ENCODE data around the gene IMPG1.

The IMPG1 gene

GRCh38 chr6:76072562-76072961 is at the start of gene IMPG1:
IMPG1 (minus strand) TSS chr6:76072662; CDS start chr6:76072488, 174 bp downstream.
- DNase-seq: no peak

- DNase-seq: no peak
Observed at GRCh38 chr6:76120302-76120701, 47.8 kb upstream of the IMPG1 start.

- DNase-seq: no peak
Observed at GRCh38 chr6:76073281-76073680, 819 bp upstream of the IMPG1 start.

GRCh38 chr6:76057469-76057868 is 15.0 kb downstream of the IMPG1 start:
- no peak for DNase-seq

- DNase-seq: no peak
Observed at GRCh38 chr6:76052314-76052713, 20.1 kb downstream of the IMPG1 start.

GRCh38 chr6:76043690-76044089 is 28.8 kb downstream of the IMPG1 start:
- DNase-seq: no peak

- no peak for DNase-seq
Observed at GRCh38 chr6:76035713-76036112, 36.7 kb downstream of the IMPG1 start.

GRCh38 chr6:76026101-76026500 is 46.4 kb downstream of the IMPG1 start:
- no peak for DNase-seq

- no peak for DNase-seq
Observed at GRCh38 chr6:76014626-76015530, 57.6 kb downstream of the IMPG1 start.

GRCh38 chr6:76004202-76004601 is 68.3 kb downstream of the IMPG1 start:
- no peak for DNase-seq

GRCh38 chr6:76003686-76004085 is 68.8 kb downstream of the IMPG1 start:
- DNase-seq: no peak

- no peak for DNase-seq
Observed at GRCh38 chr6:76003113-76003512, 69.3 kb downstream of the IMPG1 start.

GRCh38 chr6:76000629-76001028 is 71.8 kb downstream of the IMPG1 start:
- no peak for DNase-seq

- DNase-seq: no peak
Observed at GRCh38 chr6:75997696-75998095, 74.8 kb downstream of the IMPG1 start.

- DNase-seq: no peak
Observed at GRCh38 chr6:75993236-75994162, 79.0 kb downstream of the IMPG1 start.

GRCh38 chr6:75991941-75992340 is 80.5 kb downstream of the IMPG1 start:
- no peak for DNase-seq

GRCh38 chr6:75986935-75987334 is 85.5 kb downstream of the IMPG1 start:
- DNase-seq: no peak

GRCh38 chr6:75975904-75976303 is 96.6 kb downstream of the IMPG1 start:
- no peak for DNase-seq

- no peak for DNase-seq
Observed at GRCh38 chr6:75970093-75970492, 102.4 kb downstream of the IMPG1 start.

GRCh38 chr6:75968143-75968542 is 104.3 kb downstream of the IMPG1 start:
- DNase-seq: no peak

- no peak for DNase-seq
Observed at GRCh38 chr6:75963569-75963968, 108.9 kb downstream of the IMPG1 start.

- DNase-seq: no peak
Observed at GRCh38 chr6:75952128-75952527, 120.3 kb downstream of the IMPG1 start.

- no peak for DNase-seq
Observed at GRCh38 chr6:75947935-75948334, 124.5 kb downstream of the IMPG1 start.

Measured in activated CD8-positive, alpha-beta memory T cell treated with anti-CD3 and anti-CD28 coated beads for 24 hours (primary cell).